Right lobe of liver (tissue), 6 donors: ENCODE results near the gene CCDC137. TPM values are rescaled to one million over a fixed set of nuclear protein-coding genes. Genes with fewer than 3 reads are reported as not detected.
A peak's percentile ranks its signal among the peaks of the same experiment; 100 is the strongest.

Experiments used
- ATAC-seq, 4 donors: fragments of 200-7000 bp; cut with Tn5 transposase; one replicate each; pipeline ENCODE4 v1.9.1; 2020; ENCODE audit warnings: mild to moderate bottlenecking in 4 of 4, moderate library complexity in 4 of 4
- DNase-seq, 3 donors: peaks; one replicate each; pipeline ENCODE4 v3.0.0-alpha.2; 2020
- H3K27ac ChIP-seq, 3 donors: fragments of 200-600 bp; one replicate each; pipeline ENCODE4 v1.8.0; 2022
- H3K27me3 ChIP-seq, 2 donors: fragments of 200-600 bp; one replicate each; pipeline ENCODE4 v1.8.0; 2022
- H3K36me3 ChIP-seq, 4 donors: fragments of 200-600 bp; sonication (generic) in 1 of 4; one replicate each; pipeline versions ENCODE4 v1.5.1 to v1.8.0; 2017 to 2022; ENCODE audit warnings: control low read depth in 1 of 4
- H3K4me1 ChIP-seq, 4 donors: fragments of 200-600 bp; sonication (generic) in 1 of 4; one replicate each; pipeline versions ENCODE4 v1.5.1 to v1.8.0; 2017 to 2022; ENCODE audit warnings: control low read depth in 1 of 4
- H3K4me3 ChIP-seq, 3 donors: fragments of 200-600 bp; one replicate each; pipeline ENCODE4 v1.8.0; 2022
- H3K9me3 ChIP-seq, 4 donors: fragments of 200-600 bp; sonication (generic) in 1 of 4; one replicate each; pipeline versions ENCODE4 v1.5.1 to v1.8.0; 2017 to 2022; ENCODE audit warnings: control low read depth in 1 of 4
- POLR2A ChIP-seq: fragments of 450-650 bp; IDR thresholded peaks from one replicate; pipeline ENCODE4 v1.6.1; 2017; ENCODE audit warnings: antibody characterized with exemption, mild to moderate bottlenecking
- WGBS: methylation state at CpG from one replicate; pipeline ENCODE4 v1.1.6; 2018; ENCODE audit warnings: low coverage, low lambda C conversion rate; ENCODE audit not compliant: insufficient coverage; ENCODE audit errors: missing lambda C conversion rate; 5-methylcytosine and 5-hydroxymethylcytosine counted together
- intact Hi-C, 2 donors: fragments of 100-400 bp; cut with DNase I; formaldehyde crosslinking; loops; one replicate each; pipeline versions ENCODE4 v1.11.2 to v1.14.1; 2022
- total RNA-seq, 6 experiments: library from RNA; depleted of rRNA in 2 of 6; stranded (reverse); fragments of >200 nt in 2 of 6; fragmentation: NEBNext Ultra II Directional in 3 of 6; extraction: Animal tissue kit (Norgen Biotek cat#: 25700) in 3 of 6; gene quantifications; one replicate each; pipeline versions ENCODE4 v1.1.0 to v1.2.4, GENCODE V29; 2016 to 2023
- TF ChIP-seq, protein P1 (sequence below), 4 donors: fragments of 200-600 bp in 3 of 4; fragments of 450-650 bp in 1 of 4; IDR thresholded peaks; one replicate each; pipeline versions ENCODE4 v1.5.1 to v1.8.0; 2016 to 2022; ENCODE audit warnings: antibody characterized with exemption in 4 of 4, mild to moderate bottlenecking in 2 of 4
- donor health status: DM: no; HTN: yes; CAD: no.
- donor health status: DM: no; HTN: no; CAD: no.
- donor health status: DM: no; HTN: no; CAD: no.
- donor health status: DM: no; HTN: yes; CAD: no.
- donor health status: DM: no; HTN: yes; CAD: no.

The CCDC137 gene
- total RNA-seq, 6 experiments from 2014 or later, result 5.5 to 35.0 (median 6.5) TPM

DNA sequence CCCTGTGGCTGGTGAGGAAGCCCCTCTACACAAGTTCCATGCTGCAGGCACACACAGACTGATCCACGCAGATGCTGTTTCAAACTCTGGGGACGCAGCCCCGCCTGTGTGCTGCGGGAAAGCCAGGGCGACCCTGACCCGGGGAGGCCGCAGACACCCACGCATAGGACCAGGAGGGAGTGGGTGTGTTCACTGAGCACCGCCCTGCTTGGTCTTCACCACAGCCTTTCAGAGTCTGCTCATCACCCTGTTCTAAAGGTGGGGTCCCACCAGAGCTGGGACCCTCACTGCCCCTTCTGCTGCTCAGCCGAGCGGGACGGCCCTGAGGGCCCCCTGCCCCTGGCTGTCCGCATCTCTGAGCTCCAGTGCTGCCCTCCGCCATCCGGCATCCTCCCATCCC is 22.0 kb upstream of the CCDC137 start:
- peak in 1 of 4 donors; percentile 6 for ATAC-seq
- Histone ChIP-seq H3K9me3 (no peaks in the 10 kb centered on the region), H3K4me1 (no peaks in the 10 kb centered on the region), H3K27ac (no peak overlapping the region), H3K4me3 (no peak overlapping the region), H3K27me3 (peaks cover 0 to 11% of the 10 kb centered on the region in 2 donors), H3K36me3 (no peaks in the 10 kb centered on the region)
- DNase-seq, result no peak
- WGBS, result 90% methylated on average over 2 of the region's 15 CpGs
- intact Hi-C loops, result no loop called here
- TF ChIP-seq, protein P1, sequence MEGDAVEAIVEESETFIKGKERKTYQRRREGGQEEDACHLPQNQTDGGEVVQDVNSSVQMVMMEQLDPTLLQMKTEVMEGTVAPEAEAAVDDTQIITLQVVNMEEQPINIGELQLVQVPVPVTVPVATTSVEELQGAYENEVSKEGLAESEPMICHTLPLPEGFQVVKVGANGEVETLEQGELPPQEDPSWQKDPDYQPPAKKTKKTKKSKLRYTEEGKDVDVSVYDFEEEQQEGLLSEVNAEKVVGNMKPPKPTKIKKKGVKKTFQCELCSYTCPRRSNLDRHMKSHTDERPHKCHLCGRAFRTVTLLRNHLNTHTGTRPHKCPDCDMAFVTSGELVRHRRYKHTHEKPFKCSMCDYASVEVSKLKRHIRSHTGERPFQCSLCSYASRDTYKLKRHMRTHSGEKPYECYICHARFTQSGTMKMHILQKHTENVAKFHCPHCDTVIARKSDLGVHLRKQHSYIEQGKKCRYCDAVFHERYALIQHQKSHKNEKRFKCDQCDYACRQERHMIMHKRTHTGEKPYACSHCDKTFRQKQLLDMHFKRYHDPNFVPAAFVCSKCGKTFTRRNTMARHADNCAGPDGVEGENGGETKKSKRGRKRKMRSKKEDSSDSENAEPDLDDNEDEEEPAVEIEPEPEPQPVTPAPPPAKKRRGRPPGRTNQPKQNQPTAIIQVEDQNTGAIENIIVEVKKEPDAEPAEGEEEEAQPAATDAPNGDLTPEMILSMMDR (IDR thresholded peaks at IDR 0.05), result no peak
- no peak for TF ChIP-seq POLR2A

DNA sequence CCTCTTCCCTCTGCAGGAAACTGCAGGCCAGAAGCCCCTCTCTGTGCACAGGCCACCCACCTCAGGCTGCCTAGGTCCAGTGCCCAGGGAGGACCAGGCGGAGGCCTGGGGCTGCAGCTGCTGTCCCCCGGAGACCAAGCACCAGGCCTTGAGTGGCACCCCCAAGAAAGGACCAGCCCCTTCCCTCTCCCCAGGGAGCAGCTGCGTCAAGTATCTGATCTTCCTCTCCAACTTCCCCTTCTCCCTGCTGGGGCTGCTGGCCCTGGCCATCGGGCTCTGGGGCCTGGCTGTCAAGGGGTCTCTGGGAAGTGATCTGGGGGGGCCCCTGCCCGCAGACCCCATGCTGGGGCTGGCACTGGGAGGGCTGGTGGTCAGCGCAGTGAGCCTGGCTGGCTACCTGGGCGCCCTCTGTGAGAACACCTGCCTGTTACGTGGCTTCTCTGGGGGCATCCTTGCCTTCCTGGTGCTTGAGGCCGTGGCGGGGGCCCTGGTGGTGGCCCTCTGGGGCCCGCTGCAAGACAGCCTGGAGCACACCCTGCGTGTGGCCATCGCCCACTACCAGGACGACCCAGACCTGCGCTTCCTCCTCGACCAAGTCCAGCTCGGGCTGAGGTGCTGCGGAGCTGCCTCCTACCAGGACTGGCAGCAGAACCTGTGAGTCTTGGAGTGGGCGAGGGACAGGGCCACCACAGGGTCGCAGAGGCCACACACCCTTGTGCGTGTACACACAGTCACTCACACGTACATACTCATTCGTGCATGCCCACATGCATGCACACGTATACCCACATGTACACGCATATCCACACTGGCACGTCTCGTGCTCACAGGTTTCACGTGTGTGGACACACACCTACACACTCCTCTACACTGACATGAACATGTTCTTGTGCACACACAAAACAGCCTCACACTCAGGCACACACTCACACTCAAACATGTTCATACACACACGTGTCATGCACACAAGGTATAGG is 21.3 kb upstream of the CCDC137 start:
- peaks cover 0 to 11% of the 10 kb centered on the region in 2 donors for H3K27me3 ChIP-seq
- TF ChIP-seq POLR2A, result no peak
- TF ChIP-seq, protein P1 (IDR thresholded peaks at IDR 0.05), result no peak
- H3K4me3 ChIP-seq, result no peak overlapping the region
- intact Hi-C loops, result no loop called here
- DNase-seq, result no peak
- ATAC-seq, result peak in 1 of 4 donors; percentile 28
- H3K9me3 ChIP-seq, result no peaks in the 10 kb centered on the region
- no peaks in the 10 kb centered on the region for H3K4me1 ChIP-seq
- H3K36me3 ChIP-seq, result no peaks in the 10 kb centered on the region
- WGBS, result 84% methylated on average over 5 of the region's 29 CpGs
- no peak overlapping the region for H3K27ac ChIP-seq

DNA sequence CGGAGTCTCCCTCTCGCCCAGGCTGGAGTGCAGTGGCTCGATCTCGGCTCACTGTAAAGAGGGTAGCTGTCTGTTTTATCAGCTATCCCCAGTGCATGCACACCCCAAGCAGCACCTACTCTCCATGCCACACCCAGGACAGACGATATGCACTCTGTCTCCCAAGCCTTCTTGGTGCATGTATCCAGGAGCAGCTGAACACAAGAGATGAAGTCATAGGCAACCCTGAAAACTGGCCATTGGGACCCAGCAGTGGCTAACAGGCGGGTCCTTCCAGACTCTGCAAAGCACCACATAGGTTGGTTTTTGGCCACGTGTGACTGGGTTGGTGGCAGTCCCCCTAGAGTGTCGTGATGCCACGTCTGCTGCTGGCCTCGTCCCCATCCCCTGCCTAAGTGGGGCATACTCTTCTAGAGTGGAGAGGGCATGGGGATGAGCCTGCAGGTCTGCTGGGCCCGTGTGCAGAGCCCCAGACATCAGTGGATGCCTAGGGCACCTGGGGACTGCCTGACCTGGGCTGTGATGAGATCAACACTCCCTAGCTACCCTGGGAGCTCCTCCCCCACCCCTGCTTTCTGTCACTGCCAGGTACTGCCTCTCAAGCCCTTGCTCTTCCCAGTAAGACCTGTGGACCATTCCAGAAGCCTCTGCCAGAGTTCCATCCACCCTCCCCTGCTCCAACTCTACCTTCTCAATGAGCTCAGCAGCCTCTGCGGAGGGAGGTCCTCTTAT is 19.5 kb upstream of the CCDC137 start:
- intact Hi-C loops, result no loop called here
- Histone ChIP-seq H3K36me3 (no peaks in the 10 kb centered on the region), H3K4me3 (no peak overlapping the region), H3K27ac (no peak overlapping the region), H3K4me1 (no peaks in the 10 kb centered on the region), H3K9me3 (no peaks in the 10 kb centered on the region), H3K27me3 (peaks cover 0 to 11% of the 10 kb centered on the region in 2 donors)
- no peak for DNase-seq
- 66% methylated on average over 7 of the region's 12 CpGs for WGBS
- ATAC-seq, result peak in 2 of 4 donors; percentile 12 to 29
- TF ChIP-seq, protein P1 (IDR thresholded peaks at IDR 0.05), result no peak
- TF ChIP-seq POLR2A, result no peak

DNA sequence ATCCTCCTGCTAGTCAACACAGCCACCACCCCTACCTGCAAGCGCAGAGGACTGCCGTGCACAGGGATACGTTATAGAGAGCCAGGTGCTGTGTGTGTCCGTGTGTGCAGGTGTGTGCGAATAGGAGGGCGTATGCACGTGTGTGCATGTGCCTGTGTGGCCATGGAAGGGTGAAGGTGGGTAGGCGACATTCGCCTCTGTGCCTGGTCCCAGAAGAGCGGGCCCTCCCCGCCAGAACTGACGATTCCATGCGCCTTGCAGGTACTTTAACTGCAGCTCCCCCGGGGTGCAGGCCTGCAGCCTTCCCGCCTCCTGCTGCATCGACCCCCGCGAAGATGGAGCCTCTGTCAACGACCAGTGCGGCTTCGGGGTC is 18.9 kb upstream of the CCDC137 start:
- TF ChIP-seq, protein P1 (IDR thresholded peaks at IDR 0.05), result no peak
- no peak for TF ChIP-seq POLR2A
- Histone ChIP-seq H3K4me1 (no peaks in the 10 kb centered on the region), H3K27me3 (peaks cover 0 to 11% of the 10 kb centered on the region in 2 donors), H3K9me3 (no peaks in the 10 kb centered on the region), H3K27ac (no peak overlapping the region), H3K36me3 (no peaks in the 10 kb centered on the region), H3K4me3 (no peak overlapping the region)
- ATAC-seq, result no peak
- intact Hi-C loops, result no loop called here
- no peak for DNase-seq
- 53% methylated on average over 12 of the region's 21 CpGs for WGBS
